Left kidney (tissue), 8 donors: ENCODE data around the gene TMX4. TPM values are rescaled to one million over a fixed set of nuclear protein-coding genes. Genes with fewer than 3 reads are reported as not detected.
"Not testable (repeated sequence)": the region's sequence is repeated elsewhere in the genome, so short reads cannot be mapped to it uniquely, and the experiment has no call there.

ENCODE experiments used
- DNase-seq: peaks from one replicate; pipeline ENCODE4 v3.0.0-alpha.2; 2013
- long read RNA-seq, 8 donors: transcript quantifications; one replicate each; lab custom pipeline, GENCODE V29; 2026
- polyA plus RNA-seq: library from polyadenylated mRNA; unstranded; fragments of 120-200 nt; gene quantifications from one replicate; pipeline ENCODE4 v1.2.1, GENCODE V29; 2013; ENCODE audit not compliant: insufficient read length

TMX4 gene
- 62.6 TPM for polyA plus RNA-seq
- long read RNA-seq, donor 1, full-length matches to known transcripts = 34 of 78 reads
- long read RNA-seq, donor 1, partial matches to known transcripts = 44 of 78 reads
- long read RNA-seq, donor 1, other reads (novel, unspliced or antisense) = 0 of 78 reads
- long read RNA-seq, donor 2, full-length matches to known transcripts = 23 of 31 reads
- long read RNA-seq, donor 2, partial matches to known transcripts = 8 of 31 reads
- long read RNA-seq, donor 2, other reads (novel, unspliced or antisense) = 0 of 31 reads
- long read RNA-seq, donor 3, full-length matches to known transcripts = 12 of 12 reads
- long read RNA-seq, donor 3, partial matches to known transcripts = 0 of 12 reads
- long read RNA-seq, donor 3, other reads (novel, unspliced or antisense) = 0 of 12 reads
- long read RNA-seq, donor 4, full-length matches to known transcripts = 2 of 2 reads
- long read RNA-seq, donor 4, partial matches to known transcripts = 0 of 2 reads
- long read RNA-seq, donor 4, other reads (novel, unspliced or antisense) = 0 of 2 reads
- long read RNA-seq, donor 5, full-length matches to known transcripts = 28 of 35 reads
- long read RNA-seq, donor 5, partial matches to known transcripts = 7 of 35 reads
- long read RNA-seq, donor 5, other reads (novel, unspliced or antisense) = 0 of 35 reads
- long read RNA-seq, donor 6, full-length matches to known transcripts = 23 of 30 reads
- long read RNA-seq, donor 6, partial matches to known transcripts = 7 of 30 reads
- long read RNA-seq, donor 6, other reads (novel, unspliced or antisense) = 0 of 30 reads
- long read RNA-seq, donor 7, full-length matches to known transcripts = 26 of 107 reads
- long read RNA-seq, donor 7, partial matches to known transcripts = 81 of 107 reads
- long read RNA-seq, donor 7, other reads (novel, unspliced or antisense) = 0 of 107 reads
- long read RNA-seq, donor 8, full-length matches to known transcripts = 5 of 5 reads
- long read RNA-seq, donor 8, partial matches to known transcripts = 0 of 5 reads
- long read RNA-seq, donor 8, other reads (novel, unspliced or antisense) = 0 of 5 reads

GRCh38 chr20:8019246-8019997 is at the start of gene TMX4:
TSS of gene TMX4 (minus strand) at chr20:8019761. CDS start at chr20:8019613, 148 bp downstream.
- peak; percentile 90 for DNase-seq

GRCh38 chr20:8067082-8067481 is 47.5 kb upstream of the TMX4 start:
- DNase-seq = no peak

GRCh38 chr20:8066662-8067061 is 47.1 kb upstream of the TMX4 start:
- no peak for DNase-seq

- DNase-seq = no peak
Observed at GRCh38 chr20:8065691-8066090, 46.1 kb upstream of the TMX4 start.

GRCh38 chr20:8062756-8063155 is 43.2 kb upstream of the TMX4 start:
- no peak for DNase-seq

- no peak for DNase-seq
Observed at GRCh38 chr20:8061861-8062518, 42.4 kb upstream of the TMX4 start.

- DNase-seq = no peak
Observed at GRCh38 chr20:8060977-8061376, 41.4 kb upstream of the TMX4 start.

- no peak for DNase-seq
Observed at GRCh38 chr20:8057871-8058270, 38.3 kb upstream of the TMX4 start.

GRCh38 chr20:8055096-8055495 is 35.5 kb upstream of the TMX4 start:
- DNase-seq = no peak

GRCh38 chr20:8050157-8050837 is 30.7 kb upstream of the TMX4 start:
- no peak for DNase-seq

GRCh38 chr20:8049310-8049709 is 29.7 kb upstream of the TMX4 start:
- no peak for DNase-seq

GRCh38 chr20:8045946-8046345 is 26.4 kb upstream of the TMX4 start:
- no peak for DNase-seq

GRCh38 chr20:8043687-8044282 is 24.2 kb upstream of the TMX4 start:
- peak; percentile 57 for DNase-seq

GRCh38 chr20:8039042-8039441 is 19.5 kb upstream of the TMX4 start:
- DNase-seq = no peak

- no peak for DNase-seq
Observed at GRCh38 chr20:8036771-8037170, 17.2 kb upstream of the TMX4 start.

- no peak for DNase-seq
Observed at GRCh38 chr20:8033151-8033841, 13.7 kb upstream of the TMX4 start.

- no peak for DNase-seq
Observed at GRCh38 chr20:8032499-8032898, 12.9 kb upstream of the TMX4 start.

- DNase-seq = not testable (repeated sequence)
Observed at GRCh38 chr20:8031539-8031938, 12.0 kb upstream of the TMX4 start.

GRCh38 chr20:8021541-8022269 is 2.1 kb upstream of the TMX4 start:
- DNase-seq = no peak
